ENCODE data around the gene CRB3.

GRCh38 chr19:6495947-6496346, 31.9 kb downstream of the CRB3 start:
- TF ChIP-seq ZNF274 (IDR thresholded peaks at IDR 0.05; ENCODE audit: low read depth, low read length) (no peak), YY1 (IDR thresholded peaks at IDR 0.05; ENCODE audit: insufficient read depth, insufficient read length) (no peak)
